ENCODE measurements around the gene FRMD6. TPM values are rescaled to one million over a fixed set of nuclear protein-coding genes. Genes with fewer than 3 reads are reported as not detected.

FRMD6 gene
- polyA plus RNA-seq, 4 donors: 19.1 to 41.7 (median 23.5) TPM

GRCh38 chr14:51661504-51661903, 9.8 kb downstream of the FRMD6 start:
- no peak for DNase-seq (ENCODE audit: low read depth in 4 of 4, low spot score in 3 of 4)

DNA sequence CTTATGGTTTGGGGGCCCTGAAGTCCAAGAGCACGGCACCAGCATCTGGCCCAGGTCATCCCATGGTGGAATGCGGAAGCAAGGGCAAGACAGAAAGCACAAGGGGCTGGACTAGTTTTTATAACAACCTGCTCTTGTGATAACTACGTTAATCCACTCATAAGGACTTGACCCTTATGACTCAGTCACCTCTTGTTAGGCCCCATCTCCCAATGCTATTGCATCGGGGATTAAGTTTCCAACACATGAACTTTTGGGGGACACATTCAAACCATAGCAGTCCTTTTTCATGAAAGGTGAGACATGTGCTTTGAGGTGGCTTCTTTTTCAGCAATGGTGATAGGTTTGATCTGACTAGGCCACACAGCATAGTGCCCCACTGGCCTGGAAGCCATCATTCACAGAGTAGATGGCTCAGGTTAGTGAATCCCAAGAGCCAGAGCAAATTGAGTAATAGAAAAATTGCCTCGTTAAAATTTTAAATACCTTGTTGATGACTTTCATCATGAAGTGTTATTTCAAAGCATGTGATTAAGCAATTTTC, 12.1 kb downstream of the FRMD6 start:
- DNase-seq (ENCODE audit: low read depth in 4 of 4, low spot score in 3 of 4): no peak

DNA sequence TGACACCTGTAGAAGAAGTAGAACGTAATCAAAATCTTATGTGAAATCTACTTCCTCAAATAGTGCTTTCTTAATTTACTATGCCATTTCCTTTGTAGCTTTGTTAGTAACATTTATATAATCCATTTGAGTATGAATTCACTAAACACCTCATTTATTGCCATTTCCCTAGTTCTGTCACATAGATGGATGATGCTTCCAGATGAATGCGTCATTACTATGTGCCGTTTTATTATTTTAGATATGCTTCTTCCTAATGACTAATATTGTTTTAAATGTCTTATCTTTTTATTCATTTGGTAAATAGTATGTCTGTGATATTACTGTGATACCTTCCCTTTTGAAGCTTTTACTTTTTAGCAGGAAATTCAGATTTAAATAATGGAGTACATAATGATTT, 14.4 kb downstream of the FRMD6 start:
- no peak for DNase-seq (ENCODE audit: low read depth in 4 of 4, low spot score in 3 of 4)

- no peak for DNase-seq (ENCODE audit: low read depth in 4 of 4, low spot score in 3 of 4)
Measured at GRCh38 chr14:51666826-51667225, 15.1 kb downstream of the FRMD6 start.

DNA sequence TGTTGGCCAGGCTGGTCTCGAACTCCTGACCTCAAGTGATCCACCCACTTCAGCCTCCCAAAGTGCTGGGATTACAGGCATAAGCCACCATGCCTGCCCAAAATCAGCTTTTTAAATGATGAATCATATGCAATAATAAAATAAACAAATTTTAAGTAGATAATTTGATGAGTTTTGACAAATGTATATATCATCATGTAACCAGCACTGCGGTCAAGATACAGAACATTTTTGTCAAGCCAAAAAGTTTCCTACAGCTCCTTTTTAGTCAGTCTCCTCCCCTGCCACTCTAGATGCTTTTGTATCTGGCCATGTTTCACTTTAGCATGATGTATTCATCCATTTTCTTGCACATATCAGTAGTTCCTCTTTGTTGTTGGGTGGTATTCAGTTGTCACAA, 17.2 kb downstream of the FRMD6 start:
- DNase-seq (ENCODE audit: low read depth in 4 of 4, low spot score in 3 of 4): no peak

DNA sequence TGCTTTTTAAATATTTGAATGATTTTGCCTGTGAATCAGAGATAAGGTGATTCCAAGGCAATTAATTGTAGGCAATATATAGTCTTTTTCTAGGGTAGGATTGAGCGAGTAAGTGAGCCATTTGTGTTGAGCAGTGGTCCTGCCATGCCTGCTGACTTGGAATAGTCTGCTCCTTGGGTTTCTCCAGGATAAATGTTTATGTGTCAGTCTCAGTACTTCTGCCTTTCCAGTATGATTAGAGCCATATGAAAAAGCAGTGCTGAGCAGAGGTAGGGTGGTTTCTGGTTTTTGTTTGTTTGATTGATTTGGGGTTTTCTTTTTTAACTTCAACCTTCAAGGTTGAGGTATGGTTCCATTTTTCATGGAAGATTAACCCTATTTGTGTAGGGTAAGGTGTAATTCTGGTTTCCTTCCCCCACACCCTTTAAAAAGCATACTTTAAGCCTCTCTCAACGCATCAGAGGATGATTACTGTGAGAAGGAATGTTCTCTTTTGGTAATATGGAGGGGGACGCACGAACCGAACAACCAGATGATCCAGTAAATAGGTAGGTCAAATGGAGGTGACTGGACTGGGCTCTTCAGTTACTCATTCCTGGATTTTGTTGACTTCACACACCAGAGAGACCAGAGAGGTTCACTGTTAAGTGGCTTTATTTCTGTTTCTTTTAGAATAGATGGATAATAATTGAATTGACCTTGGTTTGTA, 22.7 kb downstream of the FRMD6 start:
- no peak for DNase-seq (ENCODE audit: low read depth in 4 of 4, low spot score in 3 of 4)

DNA sequence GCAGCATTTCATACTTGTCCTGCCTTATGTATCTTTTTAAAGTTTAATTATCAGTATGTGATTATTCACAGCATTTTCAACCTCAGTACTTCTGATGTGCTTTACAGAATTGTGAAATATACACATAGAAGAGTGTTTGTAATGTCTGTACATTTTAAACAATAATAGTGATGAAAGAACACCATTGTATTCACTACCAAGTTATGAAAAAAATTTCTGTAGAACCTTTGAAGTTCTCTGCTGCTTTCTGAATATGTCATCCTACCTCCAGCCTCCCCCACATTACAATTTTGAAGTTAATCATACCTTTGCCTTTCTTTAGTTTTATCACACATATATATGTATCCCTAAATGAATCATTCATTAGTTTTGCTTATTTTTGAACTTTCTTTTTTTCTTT, 24.8 kb downstream of the FRMD6 start:
- DNase-seq (ENCODE audit: low read depth in 4 of 4, low spot score in 3 of 4): no peak

DNA sequence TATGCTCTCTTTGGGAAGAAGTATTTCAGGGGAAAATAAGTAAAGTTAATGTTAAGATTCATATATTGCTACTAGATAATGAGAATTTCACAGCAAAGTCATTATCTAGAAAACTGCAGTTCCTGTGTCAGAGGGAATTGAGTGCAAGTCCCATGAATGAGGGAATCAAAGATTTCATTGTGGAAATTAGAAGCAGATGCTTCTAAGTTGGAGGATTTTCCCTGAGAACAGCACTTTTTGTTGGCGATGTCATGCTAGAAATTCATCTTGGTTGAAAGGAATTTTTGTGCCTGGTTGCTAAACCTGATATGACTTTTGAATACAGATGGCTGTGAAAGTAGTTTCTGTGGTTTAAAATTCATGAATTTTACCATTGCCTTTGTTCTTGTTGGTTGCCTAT, 25.6 kb downstream of the FRMD6 start:
- no peak for DNase-seq (ENCODE audit: low read depth in 4 of 4, low spot score in 3 of 4)

DNA sequence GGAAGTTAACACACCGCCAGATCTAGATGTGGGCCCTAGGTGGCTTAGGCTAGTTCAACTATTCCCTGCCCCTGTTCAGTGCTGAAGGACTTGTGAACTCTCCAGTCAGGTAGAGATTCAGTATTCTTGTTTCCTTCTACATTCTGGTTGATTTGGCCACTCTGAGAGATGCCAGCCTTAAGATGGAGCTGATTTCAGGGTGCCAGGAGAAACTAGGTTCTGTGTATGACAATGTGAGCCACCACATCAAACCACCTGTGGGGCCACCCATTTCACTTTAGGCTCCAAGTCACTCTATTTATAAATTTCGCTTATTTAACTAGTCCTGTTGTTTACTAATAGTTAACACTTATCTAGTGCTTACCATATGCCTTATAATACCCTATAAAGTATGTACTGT, 26.0 kb downstream of the FRMD6 start:
- DNase-seq (ENCODE audit: low read depth in 4 of 4, low spot score in 3 of 4): no peak

- no peak for DNase-seq (ENCODE audit: low read depth in 4 of 4, low spot score in 3 of 4)
Measured at GRCh38 chr14:51680031-51680430, 28.3 kb downstream of the FRMD6 start.

DNA sequence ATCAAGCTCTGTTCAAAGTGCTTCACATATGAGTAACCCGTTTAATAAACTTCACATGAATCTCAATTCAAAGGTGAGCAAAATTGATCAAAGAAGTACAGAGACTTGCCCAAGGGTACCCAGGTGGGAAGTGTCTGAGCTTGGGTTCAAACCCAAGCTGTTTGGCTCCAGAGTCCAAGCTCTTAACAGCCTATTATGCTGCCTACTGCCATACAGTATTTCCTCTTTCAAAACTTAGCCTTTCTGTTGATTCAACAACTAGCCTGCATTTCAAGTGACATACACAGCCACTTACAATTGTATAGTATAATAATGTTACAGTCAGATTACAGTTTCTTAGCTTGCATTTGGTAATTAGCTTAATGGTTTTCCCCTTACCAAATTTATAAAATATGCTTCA, 29.7 kb downstream of the FRMD6 start:
- no peak for DNase-seq (ENCODE audit: low read depth in 4 of 4, low spot score in 3 of 4)

DNA sequence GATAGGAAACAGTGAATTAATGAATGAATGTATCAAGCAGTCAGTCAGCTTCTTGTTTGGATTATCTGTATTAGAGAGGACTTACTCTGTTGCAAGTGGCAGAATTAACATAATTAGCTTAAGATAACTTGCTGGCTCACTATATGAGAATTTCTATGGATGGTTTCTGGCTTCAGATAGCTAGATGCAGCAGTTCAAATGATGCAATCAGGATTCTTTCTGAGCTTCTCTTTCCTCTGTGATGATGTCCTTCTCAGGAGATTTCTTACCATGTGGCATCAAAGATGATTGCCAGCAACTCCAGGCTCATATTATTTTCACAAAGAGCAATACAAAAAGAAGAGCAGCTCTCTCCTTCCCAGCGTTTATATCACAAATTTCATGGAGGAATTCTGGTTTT, 30.7 kb downstream of the FRMD6 start:
- no peak for DNase-seq (ENCODE audit: low read depth in 4 of 4, low spot score in 3 of 4)

DNA sequence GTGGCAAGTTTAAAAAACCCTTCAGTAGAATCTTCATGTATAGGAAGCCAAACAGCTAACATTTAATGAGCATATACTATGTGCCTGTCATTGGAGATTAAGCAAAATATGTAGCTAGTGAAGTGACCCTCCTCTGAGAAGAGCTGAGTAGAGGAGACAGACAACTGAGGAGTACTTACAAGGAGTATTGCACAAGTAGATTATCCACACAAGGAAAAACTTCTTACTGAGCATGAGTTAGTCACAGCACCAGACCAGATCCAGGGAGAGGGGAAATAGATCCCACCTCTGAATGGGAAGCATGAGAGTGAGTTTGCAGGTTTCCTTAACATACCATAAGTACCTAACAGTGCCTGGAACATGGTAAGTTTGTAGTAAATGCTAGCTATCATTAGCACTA, 33.0 kb downstream of the FRMD6 start:
- no peak for DNase-seq (ENCODE audit: low read depth in 4 of 4, low spot score in 3 of 4)

GRCh38 chr14:51691176-51691575, 39.5 kb downstream of the FRMD6 start:
- DNase-seq (ENCODE audit: low read depth in 4 of 4, low spot score in 3 of 4): no peak

DNA sequence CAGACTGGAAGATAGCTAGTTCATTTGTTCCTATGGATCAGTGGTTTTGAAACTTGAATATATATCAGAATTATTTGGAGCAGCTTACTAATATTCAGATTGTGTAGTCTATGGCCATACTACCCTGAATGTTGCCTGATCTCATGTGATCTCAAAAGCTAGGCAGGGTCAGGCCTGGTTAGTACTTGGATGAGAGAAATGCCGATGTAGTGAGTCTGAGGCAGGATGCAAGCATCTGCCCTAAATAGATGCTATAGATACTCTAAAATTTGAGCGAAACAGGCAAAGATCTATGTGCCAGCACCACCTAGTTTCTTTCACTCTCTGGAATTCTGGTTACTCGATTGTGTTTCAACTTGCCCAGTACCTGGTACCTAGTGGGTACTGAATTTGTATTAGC, 40.9 kb downstream of the FRMD6 start:
- no peak for DNase-seq (ENCODE audit: low read depth in 4 of 4, low spot score in 3 of 4)

DNA sequence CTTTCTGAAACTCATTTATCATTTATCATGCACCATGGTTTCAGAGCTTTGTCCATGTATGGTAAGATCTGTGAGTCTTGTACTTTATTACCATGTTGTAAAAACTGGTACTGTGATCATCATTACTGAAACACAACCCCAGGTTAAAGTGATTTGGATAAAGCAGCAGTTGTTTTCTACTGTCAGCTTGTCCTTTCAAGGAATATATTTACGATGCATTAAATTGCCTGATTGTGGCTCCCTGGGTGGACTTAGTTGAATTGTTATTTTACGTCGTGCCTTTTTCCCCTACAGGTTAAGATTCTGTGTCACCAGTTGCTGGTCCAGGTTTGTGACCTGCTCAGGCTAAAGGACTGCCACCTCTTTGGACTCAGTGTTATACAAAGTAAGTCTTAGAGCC, 46.1 kb downstream of the FRMD6 start:
- DNase-seq (ENCODE audit: low read depth in 4 of 4, low spot score in 3 of 4): no peak

- DNase-seq (ENCODE audit: low read depth in 4 of 4, low spot score in 3 of 4): no peak
Measured at GRCh38 chr14:51701951-51702350, 50.2 kb downstream of the FRMD6 start.

GRCh38 chr14:51703787-51704186, 52.1 kb downstream of the FRMD6 start:
- DNase-seq (ENCODE audit: low read depth in 4 of 4, low spot score in 3 of 4): no peak

DNA sequence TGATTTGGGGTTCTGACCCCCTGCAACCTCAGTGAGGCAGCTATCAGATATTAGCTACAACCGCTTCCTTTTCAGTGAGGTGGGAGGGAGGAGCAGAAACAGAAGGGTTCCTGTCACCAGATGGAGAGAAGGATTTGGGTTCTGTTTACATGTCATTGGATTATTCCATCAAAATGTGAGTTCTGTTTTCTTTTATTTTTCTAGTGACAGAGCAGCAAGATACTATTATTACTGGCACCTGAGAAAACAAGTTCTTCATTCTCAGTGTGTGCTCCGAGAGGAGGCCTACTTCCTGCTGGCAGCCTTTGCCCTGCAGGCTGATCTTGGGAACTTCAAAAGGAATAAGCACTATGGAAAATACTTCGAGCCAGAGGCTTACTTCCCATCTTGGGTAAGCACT, 52.8 kb downstream of the FRMD6 start:
- DNase-seq (ENCODE audit: low read depth in 4 of 4, low spot score in 3 of 4): no peak

DNA sequence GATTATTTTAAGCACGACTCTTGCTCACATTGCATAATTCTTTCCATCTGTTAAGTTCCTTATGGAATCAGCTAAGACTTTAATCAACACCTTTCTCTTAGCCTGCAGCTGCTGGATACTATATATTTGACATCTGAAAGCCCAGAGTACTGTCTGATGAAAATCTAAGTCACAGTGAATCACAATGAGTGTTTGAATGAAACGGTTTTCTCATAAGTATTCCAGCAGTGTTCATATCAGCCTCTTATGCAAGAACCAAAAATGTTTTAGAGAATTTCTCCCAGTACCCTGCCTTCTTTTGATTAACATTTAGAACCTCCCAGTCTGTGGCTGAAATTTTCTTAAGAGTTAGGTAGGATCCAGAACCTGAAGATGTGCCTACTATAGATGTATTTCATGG, 55.6 kb downstream of the FRMD6 start:
- no peak for DNase-seq (ENCODE audit: low read depth in 4 of 4, low spot score in 3 of 4)

DNA sequence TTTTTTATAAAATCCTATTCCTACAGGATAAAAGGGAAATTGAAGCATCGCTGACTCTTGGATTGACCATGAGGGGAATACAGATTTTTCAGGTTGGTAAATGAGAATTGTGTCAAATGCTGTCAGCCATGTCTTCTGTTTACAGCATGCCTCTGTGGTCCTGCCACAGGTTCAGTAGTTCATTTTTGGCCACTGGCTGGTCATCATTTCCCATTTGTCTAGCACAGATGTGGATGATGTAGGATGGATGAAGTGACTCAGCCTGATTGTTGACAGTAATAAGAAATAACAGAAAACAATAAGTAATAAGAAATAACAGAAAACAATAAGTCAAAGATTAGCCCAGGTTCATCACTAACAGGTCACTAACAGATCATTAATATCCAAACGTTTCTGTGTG, 59.8 kb downstream of the FRMD6 start:
- no peak for DNase-seq (ENCODE audit: low read depth in 4 of 4, low spot score in 3 of 4)

- DNase-seq (ENCODE audit: low read depth in 4 of 4, low spot score in 3 of 4): no peak
Measured at GRCh38 chr14:51715250-51715649, 63.5 kb downstream of the FRMD6 start.

DNA sequence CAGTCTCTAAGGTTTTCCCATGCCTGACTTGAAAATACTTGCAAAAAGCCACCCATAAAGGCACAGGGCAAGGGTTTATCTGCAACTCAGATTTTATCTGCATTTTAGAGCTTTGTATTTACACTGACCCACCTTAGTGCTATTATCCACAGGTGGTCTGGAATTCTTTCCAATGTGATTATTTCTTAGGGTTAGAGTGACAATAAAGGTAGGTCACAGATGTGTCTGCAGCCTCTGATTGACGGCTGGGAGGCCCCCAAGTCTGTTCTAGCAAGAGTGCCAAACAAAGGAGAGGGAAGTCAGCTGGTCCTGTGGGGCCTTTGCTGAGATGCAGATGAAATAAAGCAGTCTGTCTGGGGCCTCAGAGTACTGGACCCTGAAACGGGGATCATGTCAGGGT, 64.0 kb downstream of the FRMD6 start:
- no peak for DNase-seq (ENCODE audit: low read depth in 4 of 4, low spot score in 3 of 4)

Measured in left renal pelvis (tissue), 4 donors.